ENCODE results near the gene MAPKAP1. TPM values are rescaled to one million over a fixed set of nuclear protein-coding genes. Genes with fewer than 3 reads are reported as not detected.
"Not testable (repeated sequence)": the region's sequence is repeated elsewhere in the genome, so short reads cannot be mapped to it uniquely, and the experiment has no call there.

Gene MAPKAP1
- polyA plus RNA-seq, 3 donors: 39.9 to 57.5 (median 44.1) TPM

DNA sequence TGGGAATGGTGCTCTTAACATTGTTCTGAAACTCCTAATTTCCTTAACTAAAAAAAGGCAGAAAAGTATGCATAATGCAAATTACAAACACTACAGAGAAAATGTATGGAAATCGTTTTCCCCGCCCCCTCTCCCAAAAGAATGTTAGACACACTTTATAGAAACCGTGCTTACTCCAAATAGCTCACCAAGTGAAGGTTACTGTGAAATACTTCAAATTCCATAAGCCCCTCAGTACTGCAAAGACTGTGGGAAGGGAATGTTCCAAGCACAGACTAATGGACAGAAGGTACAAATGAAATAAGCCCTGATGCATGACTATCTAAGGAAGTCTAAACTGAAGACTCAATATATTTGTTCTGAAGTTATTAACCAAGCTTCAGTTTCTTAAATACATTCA, 12.5 kb downstream of the MAPKAP1 start:
- no peaks in the 10 kb centered on the region for H3K9me3 ChIP-seq (replicated peaks in 1 of 2; ENCODE audit: control insufficient read depth in 1 of 2, insufficient read depth in 1 of 2, low read length in 2 of 2)
- Mint-ChIP-seq H3K9me3 (no peaks in the 10 kb centered on the region), H3K4me3 (no peak overlapping the region), H3K27me3 (ENCODE audit: low read depth in 3 of 3) (no peaks in the 10 kb centered on the region), H3K4me1 (peaks cover 31% of the 10 kb centered on the region), H3K27ac (peak overlapping the region in 1 of 7 donors; percentile 59), H3K36me3 (peaks cover 4 to 6% of the 10 kb centered on the region in 2 donors)
- WGBS (ENCODE audit: insufficient coverage): 100% methylated on average over 1 of the region's 3 CpGs
- H4K20me1 ChIP-seq (ENCODE audit: insufficient read depth, low read length): peaks cover 44% of the 10 kb centered on the region
- no peak overlapping the region for H3K9ac ChIP-seq (ENCODE audit: insufficient read depth, low read length, poor library complexity, severe bottlenecking)
- peaks cover 21 to 30% of the 10 kb centered on the region in 2 donors for H3K4me1 ChIP-seq (ENCODE audit: control insufficient read depth in 1 of 2, insufficient read depth in 2 of 2, low read length in 2 of 2)
- H3K4me2 ChIP-seq (replicated peaks; ENCODE audit: extremely low read depth, low read length, poor library complexity, severe bottlenecking): no peak overlapping the region
- intact Hi-C loops (cut with micrococcal nuclease): no loop called here
- H3K36me3 ChIP-seq (replicated peaks in 1 of 2; ENCODE audit: control insufficient read depth in 1 of 2, insufficient read depth in 2 of 2, low read length in 2 of 2): no peaks in the 10 kb centered on the region
- TF ChIP-seq, protein P1, sequence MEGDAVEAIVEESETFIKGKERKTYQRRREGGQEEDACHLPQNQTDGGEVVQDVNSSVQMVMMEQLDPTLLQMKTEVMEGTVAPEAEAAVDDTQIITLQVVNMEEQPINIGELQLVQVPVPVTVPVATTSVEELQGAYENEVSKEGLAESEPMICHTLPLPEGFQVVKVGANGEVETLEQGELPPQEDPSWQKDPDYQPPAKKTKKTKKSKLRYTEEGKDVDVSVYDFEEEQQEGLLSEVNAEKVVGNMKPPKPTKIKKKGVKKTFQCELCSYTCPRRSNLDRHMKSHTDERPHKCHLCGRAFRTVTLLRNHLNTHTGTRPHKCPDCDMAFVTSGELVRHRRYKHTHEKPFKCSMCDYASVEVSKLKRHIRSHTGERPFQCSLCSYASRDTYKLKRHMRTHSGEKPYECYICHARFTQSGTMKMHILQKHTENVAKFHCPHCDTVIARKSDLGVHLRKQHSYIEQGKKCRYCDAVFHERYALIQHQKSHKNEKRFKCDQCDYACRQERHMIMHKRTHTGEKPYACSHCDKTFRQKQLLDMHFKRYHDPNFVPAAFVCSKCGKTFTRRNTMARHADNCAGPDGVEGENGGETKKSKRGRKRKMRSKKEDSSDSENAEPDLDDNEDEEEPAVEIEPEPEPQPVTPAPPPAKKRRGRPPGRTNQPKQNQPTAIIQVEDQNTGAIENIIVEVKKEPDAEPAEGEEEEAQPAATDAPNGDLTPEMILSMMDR (IDR thresholded peaks at IDR 0.05): no peak
- peaks cover 72% of the 10 kb centered on the region for H3K79me2 ChIP-seq (ENCODE audit: insufficient read depth, low read length)
- DNase-seq: no peak
- H3K4me3 ChIP-seq (replicated peaks in 1 of 3; ENCODE audit: low read depth in 2 of 3, low read length in 3 of 3): no peak overlapping the region
- no peak overlapping the region for H3K27ac ChIP-seq (ENCODE audit: low read depth in 1 of 2, low read length in 2 of 2)
- H2AFZ ChIP-seq (ENCODE audit: insufficient read depth, low read depth, low read length, poor library complexity, severe bottlenecking): no peak overlapping the region
- no peaks in the 10 kb centered on the region for H3K27me3 ChIP-seq (ENCODE audit: control insufficient read depth in 2 of 2, insufficient read depth in 2 of 2, low read length in 2 of 2)

DNA sequence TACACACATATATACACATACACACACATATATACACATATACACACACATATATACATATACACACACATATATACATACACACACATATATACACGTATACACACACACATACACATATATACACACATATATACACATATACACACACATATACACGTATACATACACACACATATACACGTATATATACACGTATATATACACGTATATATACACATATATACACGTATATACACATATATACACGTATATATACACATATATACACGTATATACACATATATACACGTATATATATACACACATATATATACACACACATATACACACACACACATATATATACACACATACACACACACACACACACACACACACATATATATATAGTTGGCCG, 13.5 kb downstream of the MAPKAP1 start:
- peaks cover 31% of the 10 kb centered on the region for H3K4me1 Mint-ChIP-seq
- H3K4me2 ChIP-seq (replicated peaks; ENCODE audit: extremely low read depth, low read length, poor library complexity, severe bottlenecking); H3K9ac ChIP-seq (ENCODE audit: insufficient read depth, low read length, poor library complexity, severe bottlenecking); H3K9me3 ChIP-seq (replicated peaks in 1 of 2; ENCODE audit: control insufficient read depth in 1 of 2, insufficient read depth in 1 of 2, low read length in 2 of 2); H3K36me3 ChIP-seq (replicated peaks in 1 of 2; ENCODE audit: control insufficient read depth in 1 of 2, insufficient read depth in 2 of 2, low read length in 2 of 2); H3K4me3 Mint-ChIP-seq; intact Hi-C loops (cut with micrococcal nuclease); H3K27me3 Mint-ChIP-seq (ENCODE audit: low read depth in 3 of 3); H3K9me3 Mint-ChIP-seq; H3K27ac ChIP-seq (ENCODE audit: low read depth in 1 of 2, low read length in 2 of 2); H3K36me3 Mint-ChIP-seq; H2AFZ ChIP-seq (ENCODE audit: insufficient read depth, low read depth, low read length, poor library complexity, severe bottlenecking); H3K27ac Mint-ChIP-seq; H3K4me3 ChIP-seq (replicated peaks in 1 of 3; ENCODE audit: low read depth in 2 of 3, low read length in 3 of 3); H3K27me3 ChIP-seq (ENCODE audit: control insufficient read depth in 2 of 2, insufficient read depth in 2 of 2, low read length in 2 of 2); DNase-seq: not testable (repeated sequence)
- H3K79me2 ChIP-seq (ENCODE audit: insufficient read depth, low read length): peaks cover 70% of the 10 kb centered on the region
- peaks cover 40% of the 10 kb centered on the region for H4K20me1 ChIP-seq (ENCODE audit: insufficient read depth, low read length)
- H3K4me1 ChIP-seq (ENCODE audit: control insufficient read depth in 1 of 2, insufficient read depth in 2 of 2, low read length in 2 of 2): peaks cover 21 to 31% of the 10 kb centered on the region in 2 donors
- WGBS (ENCODE audit: insufficient coverage): 100% methylated on average over 2 of the region's 10 CpGs
